Activated CD4-positive, alpha-beta memory T cell treated with anti-CD3 and anti-CD28 coated beads, Interleukin-2, amount 10 ng/mL, durations not matched to agents 7 days and 5 days (primary cell): ENCODE data around the gene VPS26C. TPM values are rescaled to one million over a fixed set of nuclear protein-coding genes. Genes with fewer than 3 reads are reported as not detected.

Source experiments
- CTCF ChIA-PET: fragments of 350-600 bp; sonication (Branson Sonifier 250); formaldehyde crosslinking; loops from one replicate; lab custom pipeline; 2021; ENCODE audit warnings: antibody characterized with exemption, inconsistent platforms; lab: Charles Lee
- POLR2A ChIA-PET: fragments of 350-600 bp; sonication (Branson Sonifier 250); formaldehyde crosslinking; loops from one replicate; lab custom pipeline; 2021; ENCODE audit warnings: antibody characterized with exemption; lab: Charles Lee
- DNase-seq: peaks from one replicate; pipeline ENCODE4 v3.0.0-alpha.2; 2020
- H3K27ac Mint-ChIP-seq: one replicate; pipeline ENCODE4 v1.8.0; 2021; ENCODE audit warnings: mild to moderate bottlenecking, mixed read lengths
- H3K27me3 Mint-ChIP-seq: one replicate; pipeline ENCODE4 v1.8.0; 2021; ENCODE audit warnings: mixed read lengths
- H3K36me3 Mint-ChIP-seq: one replicate; pipeline ENCODE4 v1.8.0; 2021; ENCODE audit warnings: low read depth, mixed read lengths
- H3K4me1 Mint-ChIP-seq: one replicate; pipeline ENCODE4 v1.8.0; 2021; ENCODE audit warnings: mixed read lengths
- H3K4me3 Mint-ChIP-seq: one replicate; pipeline ENCODE4 v1.8.0; 2021; ENCODE audit warnings: mild to moderate bottlenecking, mixed read lengths
- H3K9me3 Mint-ChIP-seq: one replicate; pipeline ENCODE4 v1.8.0; 2021; ENCODE audit warnings: mixed read lengths
- total RNA-seq, 2 experiments: library from RNA; stranded (reverse); gene quantifications; one replicate each; pipeline ENCODE4 v1.2.3, GENCODE V29; 2021

Gene VPS26C
- total RNA-seq, 2 experiments from 2014 or later = 70.7 to 73.1 TPM

DNA sequence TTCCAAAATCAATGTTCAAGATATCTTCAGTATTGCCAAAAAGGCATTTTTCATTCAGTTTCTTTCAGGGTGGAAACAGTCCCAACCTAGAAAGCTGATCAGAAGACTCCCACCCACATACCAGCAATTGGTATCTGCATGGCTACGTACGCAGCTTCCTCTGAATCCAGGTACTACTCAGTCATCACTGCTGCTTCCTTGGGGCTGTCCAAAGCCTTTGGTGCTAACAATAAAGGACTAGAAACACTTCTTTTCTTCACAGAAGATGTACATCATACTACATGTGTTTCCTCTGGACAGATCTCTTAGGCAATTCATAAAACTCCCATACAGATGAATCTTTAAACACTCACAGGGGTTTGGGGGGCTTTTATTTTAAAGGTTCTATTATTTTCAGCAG is 29.8 kb downstream of the VPS26C start:
- ChIA-PET CTCF (no interaction called here), POLR2A (interaction anchor here (1.4 kb wide), 1 partner anchor 17 kb away, joined by 3 read pairs; no protein-coding TSS in a partner anchor)
- no peak for DNase-seq
- Mint-ChIP-seq H3K36me3 (peaks cover 49% of the 10 kb centered on the region), H3K27ac (no peak overlapping the region), H3K9me3 (no peaks in the 10 kb centered on the region), H3K27me3 (no peaks in the 10 kb centered on the region), H3K4me3 (no peak overlapping the region), H3K4me1 (peaks cover 40% of the 10 kb centered on the region)

DNA sequence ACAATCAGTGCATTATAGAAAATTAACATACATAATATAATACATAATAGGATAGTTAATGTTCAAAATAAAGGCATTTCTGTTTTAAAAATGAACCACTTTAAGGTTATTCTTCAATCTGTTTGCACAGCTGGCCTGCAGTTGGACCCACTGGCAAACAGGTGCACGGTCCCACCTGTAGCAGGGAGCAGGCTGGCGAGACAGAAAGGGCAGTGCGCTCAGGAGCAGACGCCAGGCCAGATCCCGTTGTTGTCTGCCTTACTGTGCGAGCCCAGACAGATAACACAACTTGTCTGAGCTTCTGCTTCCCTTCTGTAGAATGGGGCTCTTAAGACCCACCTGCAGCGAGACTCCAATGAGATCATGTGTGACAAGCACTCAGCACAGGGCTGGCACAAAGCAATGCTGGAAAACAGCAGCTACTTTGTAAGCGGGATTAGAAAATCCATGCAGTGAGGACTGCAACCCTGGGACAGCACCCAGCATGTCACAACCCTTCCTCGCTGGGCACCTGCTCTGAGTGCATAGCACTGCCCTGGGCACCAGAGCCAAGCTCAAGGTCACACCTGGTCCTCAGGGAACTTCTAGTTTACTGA is 33.5 kb downstream of the VPS26C start:
- CTCF ChIA-PET = no interaction called here
- Mint-ChIP-seq H3K9me3 (no peaks in the 10 kb centered on the region), H3K27ac (no peak overlapping the region), H3K27me3 (no peaks in the 10 kb centered on the region), H3K4me3 (no peak overlapping the region), H3K36me3 (peaks cover 57% of the 10 kb centered on the region), H3K4me1 (peaks cover 25% of the 10 kb centered on the region)
- POLR2A ChIA-PET = interaction anchor here (1.7 kb wide), 1 partner anchor 132 kb away, joined by 3 read pairs; no protein-coding TSS in a partner anchor
- DNase-seq = no peak

DNA sequence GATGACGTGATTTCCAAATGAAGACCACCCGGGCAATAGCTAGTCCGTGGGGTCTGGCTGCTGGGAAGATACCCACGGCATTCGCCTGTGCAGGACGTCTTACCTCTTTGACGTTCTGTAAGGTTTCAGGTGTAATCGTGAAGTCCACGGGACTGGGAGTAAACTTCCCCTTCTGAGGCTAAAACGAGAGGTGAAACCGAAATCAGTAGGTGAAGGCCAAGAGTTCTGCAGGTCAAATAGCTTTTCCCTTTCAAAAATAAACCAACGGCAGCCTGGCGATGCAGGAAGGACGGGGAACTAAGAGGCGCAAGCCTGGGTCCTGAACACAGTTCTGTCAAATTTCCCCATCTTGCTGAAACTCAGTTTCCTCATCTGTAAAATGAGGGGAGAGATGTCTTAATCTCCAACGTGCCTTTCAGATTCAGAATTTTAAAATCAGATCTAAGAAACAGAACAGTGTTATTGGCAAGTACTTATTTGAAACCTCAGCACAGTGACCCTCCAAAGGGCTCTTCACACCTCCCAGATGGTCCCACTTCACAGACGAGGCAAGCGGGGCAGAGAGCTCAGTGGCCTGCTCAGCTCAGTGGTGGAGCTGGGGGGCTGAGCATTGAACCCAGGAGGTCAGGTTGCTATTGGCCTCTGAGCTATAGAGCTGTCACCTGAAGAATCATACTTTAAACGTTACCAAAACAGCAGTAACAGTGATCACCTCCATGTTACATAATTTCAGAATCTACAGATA is 34.7 kb downstream of the VPS26C start:
- Mint-ChIP-seq H3K4me1 (peaks cover 13% of the 10 kb centered on the region), H3K36me3 (peaks cover 61% of the 10 kb centered on the region), H3K27me3 (no peaks in the 10 kb centered on the region), H3K27ac (no peak overlapping the region), H3K4me3 (no peak overlapping the region), H3K9me3 (no peaks in the 10 kb centered on the region)
- ChIA-PET POLR2A (interaction anchor here (1.4 to 1.7 kb wide), 2 partner anchors 13 to 134 kb away, joined by 3 read pairs; no protein-coding TSS in a partner anchor), CTCF (no interaction called here)
- DNase-seq = no peak

DNA sequence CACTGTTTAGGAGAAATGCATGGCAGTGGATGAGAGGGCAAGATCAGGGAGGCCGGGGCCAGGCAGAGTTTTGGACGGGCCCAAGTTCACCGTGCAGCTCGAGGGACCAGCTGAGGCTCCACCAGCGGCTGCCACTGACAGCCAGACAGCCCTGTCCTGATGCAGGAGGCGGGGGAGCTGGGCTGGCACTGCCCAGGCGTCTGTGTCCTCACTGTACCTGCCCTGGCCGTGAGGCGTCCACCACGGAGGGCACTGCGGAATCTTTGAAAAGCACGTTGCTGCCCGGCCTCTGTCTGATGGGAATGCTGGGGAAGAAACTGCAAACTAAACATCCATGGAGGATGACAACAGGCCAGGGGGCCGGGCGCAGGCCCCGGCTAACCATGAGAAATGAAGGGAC is 35.5 kb downstream of the VPS26C start:
- no peaks in the 10 kb centered on the region for H3K27me3 Mint-ChIP-seq
- ChIA-PET POLR2A (no interaction called here), CTCF (no interaction called here)
- H3K4me1 Mint-ChIP-seq = peaks cover 8% of the 10 kb centered on the region
- peaks cover 61% of the 10 kb centered on the region for H3K36me3 Mint-ChIP-seq
- DNase-seq = no peak
- no peaks in the 10 kb centered on the region for H3K9me3 Mint-ChIP-seq
- no peak overlapping the region for H3K27ac Mint-ChIP-seq
- H3K4me3 Mint-ChIP-seq = no peak overlapping the region

DNA sequence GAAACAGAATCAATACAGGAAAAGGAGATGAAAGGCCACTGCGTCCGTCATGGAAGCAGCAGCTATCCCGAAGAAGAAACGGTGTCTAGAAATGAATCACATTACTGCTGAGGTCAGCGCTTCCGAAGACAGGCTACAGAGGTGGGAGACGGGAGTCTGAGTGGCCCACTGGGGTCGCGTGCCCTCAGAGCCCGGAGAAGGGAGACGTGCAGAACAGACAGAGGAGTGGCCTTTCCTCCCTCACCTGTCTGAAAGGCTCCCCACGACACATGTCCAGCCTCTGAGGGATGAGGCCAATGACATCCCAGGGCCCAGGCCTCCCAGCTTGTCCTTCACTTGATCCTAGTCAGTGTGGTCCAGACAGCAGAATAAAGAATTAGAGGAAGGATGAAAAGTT is 35.9 kb downstream of the VPS26C start:
- peaks cover 65% of the 10 kb centered on the region for H3K36me3 Mint-ChIP-seq
- H3K4me1 Mint-ChIP-seq = peaks cover 11% of the 10 kb centered on the region
- CTCF ChIA-PET = interaction anchor here (1.8 kb wide), 1 partner anchor 10 kb away, joined by 5 read pairs; no protein-coding TSS in a partner anchor

DNA sequence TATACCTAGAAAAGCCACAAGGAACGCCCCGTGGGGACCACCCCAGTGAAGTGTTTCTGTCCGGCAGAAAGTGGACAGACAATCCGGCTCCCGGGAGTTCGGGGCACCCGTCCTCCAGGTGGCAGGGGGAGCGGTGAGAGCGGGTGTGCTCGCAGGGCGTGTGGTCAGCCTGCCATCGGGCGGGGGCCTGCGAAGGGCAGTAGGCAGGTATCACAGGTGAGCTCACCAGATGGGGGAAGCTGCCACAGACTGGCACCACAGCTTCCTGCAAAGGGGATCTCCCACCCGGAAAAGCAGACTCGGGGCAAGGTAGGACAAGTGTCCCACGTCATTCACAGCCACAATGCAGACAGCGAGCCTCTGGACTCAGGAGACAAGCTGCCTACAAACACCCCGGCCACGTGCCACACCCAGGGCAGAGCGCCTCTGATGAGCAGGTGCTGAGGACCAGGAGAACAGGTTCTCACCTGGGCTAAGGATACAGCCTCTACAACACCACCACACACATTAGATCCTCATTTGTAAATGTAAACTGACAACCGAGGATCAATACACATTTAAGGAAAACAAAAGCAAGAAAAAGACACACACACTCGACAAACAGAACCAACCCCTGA is 36.4 kb downstream of the VPS26C start:
- CTCF ChIA-PET = interaction anchor here (1.5 to 1.8 kb wide), 2 partner anchors 10 to 25 kb away, joined by 5 read pairs; no protein-coding TSS in a partner anchor
- H3K36me3 Mint-ChIP-seq = peaks cover 65% of the 10 kb centered on the region
- DNase-seq = no peak
- peaks cover 13% of the 10 kb centered on the region for H3K4me1 Mint-ChIP-seq
- no peaks in the 10 kb centered on the region for H3K9me3 Mint-ChIP-seq
- no peaks in the 10 kb centered on the region for H3K27me3 Mint-ChIP-seq
- H3K27ac Mint-ChIP-seq = no peak overlapping the region
- POLR2A ChIA-PET = interaction anchor here (1.3 to 2.3 kb wide), 3 partner anchors 10 to 37 kb away, joined by 3 to 8 read pairs (median 6); no protein-coding TSS in a partner anchor
- H3K4me3 Mint-ChIP-seq = no peak overlapping the region

More for the DNA sequence above, 35.9 kb downstream of the VPS26C start:
- H3K4me3 Mint-ChIP-seq = no peak overlapping the region
- no peaks in the 10 kb centered on the region for H3K27me3 Mint-ChIP-seq
- no peak overlapping the region for H3K27ac Mint-ChIP-seq
- no peak for DNase-seq
- no peaks in the 10 kb centered on the region for H3K9me3 Mint-ChIP-seq
- POLR2A ChIA-PET = interaction anchor here (2.3 kb wide), 1 partner anchor 13 kb away, joined by 8 read pairs; no protein-coding TSS in a partner anchor

DNA sequence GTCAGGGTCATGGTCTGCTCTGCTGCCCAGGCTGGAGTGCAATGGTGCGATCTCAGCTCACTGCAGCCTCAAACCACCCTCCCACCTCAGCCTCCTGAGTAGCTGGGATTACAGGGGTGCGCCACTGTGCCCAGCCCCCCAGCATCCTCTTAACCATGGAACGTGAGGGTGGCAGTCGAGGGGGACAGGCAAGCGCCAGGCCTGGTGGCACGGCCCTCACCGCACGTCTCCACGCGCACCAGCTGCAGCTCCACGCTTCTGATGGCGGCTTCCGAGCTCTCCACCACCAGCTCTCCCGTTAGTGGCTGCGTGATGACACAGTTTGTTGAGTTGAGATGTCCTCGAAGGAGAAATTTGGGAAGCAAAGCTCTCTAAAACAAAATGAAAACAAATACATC is 39.1 kb downstream of the VPS26C start:
- CTCF ChIA-PET = no interaction called here
- Mint-ChIP-seq H3K9me3 (no peaks in the 10 kb centered on the region), H3K27me3 (no peaks in the 10 kb centered on the region), H3K4me3 (no peak overlapping the region), H3K36me3 (peaks cover 86% of the 10 kb centered on the region), H3K4me1 (peaks cover 33% of the 10 kb centered on the region), H3K27ac (no peak overlapping the region)
- DNase-seq = no peak
- POLR2A ChIA-PET = interaction anchor here (1.0 kb wide), 1 partner anchor 137 kb away, joined by 3 read pairs; no protein-coding TSS in a partner anchor

DNA sequence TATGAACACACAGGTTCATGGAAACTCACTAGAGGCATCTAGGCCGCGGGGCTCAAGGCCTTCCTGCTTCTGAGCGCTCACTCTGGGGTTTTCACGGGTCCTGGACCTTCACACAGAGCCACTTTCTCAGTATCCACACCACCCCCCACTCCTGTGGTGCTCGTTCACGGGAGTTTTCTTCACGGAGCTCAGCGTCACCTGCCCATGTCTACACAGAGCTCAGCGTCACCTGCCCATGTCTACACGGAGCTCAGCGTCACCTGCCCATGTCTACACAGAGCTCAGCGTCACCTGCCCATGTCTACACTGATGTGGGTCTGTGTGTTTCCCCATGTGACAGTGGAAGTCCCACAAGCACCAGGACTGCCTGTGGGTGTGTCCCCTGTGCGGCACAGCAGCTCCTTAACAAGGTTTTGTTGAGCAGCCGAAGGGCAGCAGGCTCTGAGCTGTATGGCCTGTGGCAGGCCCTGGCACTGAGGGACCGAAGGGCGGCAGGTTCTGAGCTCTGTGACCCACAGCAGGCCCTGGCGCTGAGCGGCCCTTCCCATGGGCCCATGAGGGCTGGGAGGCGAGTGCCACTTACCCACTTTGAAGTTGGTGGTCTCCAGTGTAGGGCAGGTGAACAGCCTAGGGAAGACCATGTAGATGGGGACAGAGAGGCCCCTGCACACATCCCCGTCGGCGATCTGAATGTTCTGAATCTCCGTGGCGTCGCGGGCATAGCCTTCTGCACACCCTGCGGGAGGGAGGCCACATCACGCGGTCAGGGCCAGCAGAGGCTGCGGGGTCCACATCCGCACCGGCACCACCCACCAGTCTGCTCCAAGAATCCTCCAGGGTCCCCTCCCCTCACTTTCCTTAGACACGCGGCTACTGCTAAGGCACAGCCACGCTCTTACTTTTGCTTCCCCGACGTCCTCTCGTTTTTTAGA is 39.8 kb downstream of the VPS26C start:
- no peak for DNase-seq
- CTCF ChIA-PET = no interaction called here
- H3K4me3 Mint-ChIP-seq = no peak overlapping the region
- no peaks in the 10 kb centered on the region for H3K27me3 Mint-ChIP-seq
- peak overlapping the region; percentile 1 for H3K27ac Mint-ChIP-seq
- peaks cover 37% of the 10 kb centered on the region for H3K4me1 Mint-ChIP-seq
- POLR2A ChIA-PET = interaction anchor here (1.0 to 1.7 kb wide), 3 partner anchors 32 to 674 kb away, joined by 3 to 6 read pairs (median 3); no protein-coding TSS in a partner anchor
- peaks cover 83% of the 10 kb centered on the region for H3K36me3 Mint-ChIP-seq
- H3K9me3 Mint-ChIP-seq = no peaks in the 10 kb centered on the region

DNA sequence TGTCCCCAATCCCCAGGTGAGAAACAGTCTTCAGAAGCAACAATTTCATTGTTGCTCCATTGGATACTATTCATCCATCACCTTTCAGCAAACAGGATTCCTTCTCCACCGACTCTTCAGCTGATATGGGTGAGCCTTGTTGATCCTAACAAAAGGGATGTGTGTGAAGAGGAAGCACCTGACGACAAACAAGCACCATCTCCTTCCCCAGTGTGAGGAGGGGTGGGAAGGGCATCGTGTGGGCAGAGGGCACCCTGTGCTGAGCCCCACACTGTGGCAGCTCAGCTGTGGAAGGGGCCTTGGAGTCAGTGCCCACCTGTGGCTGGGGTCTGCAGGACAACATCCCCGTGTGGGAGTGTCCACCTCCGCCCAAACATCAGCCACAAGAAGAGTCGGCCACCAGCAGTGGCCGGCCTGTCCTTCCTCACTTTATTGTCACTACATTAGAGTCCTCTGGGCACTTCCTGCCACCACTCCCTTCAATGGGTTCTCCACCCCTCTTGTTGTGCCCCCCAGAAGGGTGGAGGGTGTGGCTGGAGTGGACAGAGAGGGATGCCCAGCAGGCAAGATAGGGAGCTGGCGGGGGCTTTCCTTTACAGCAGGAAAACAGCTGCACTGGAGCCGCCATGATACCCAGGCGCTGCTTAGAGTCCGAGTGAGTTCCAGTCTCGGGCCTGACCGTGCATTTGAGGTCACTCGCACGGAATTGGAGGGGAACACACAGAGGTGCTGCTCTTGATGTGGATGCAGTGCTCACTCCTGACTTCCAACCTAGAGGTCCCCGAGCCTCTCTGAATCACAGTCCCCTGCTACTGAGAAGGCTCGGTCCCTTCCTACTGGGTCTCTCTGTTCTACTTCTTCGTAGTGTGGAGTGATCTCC is 40.9 kb downstream of the VPS26C start:
- no peak for DNase-seq
- Mint-ChIP-seq H3K27me3 (no peaks in the 10 kb centered on the region), H3K9me3 (peaks cover 2% of the 10 kb centered on the region), H3K4me1 (peaks cover 44% of the 10 kb centered on the region), H3K36me3 (peaks cover 79% of the 10 kb centered on the region), H3K4me3 (no peak overlapping the region), H3K27ac (peak overlapping the region; percentile 64)
- CTCF ChIA-PET = interaction anchor here (0.6 kb wide), 1 partner anchor 23 kb away, joined by 3 read pairs; no protein-coding TSS in a partner anchor
- POLR2A ChIA-PET = interaction anchor here (0.7 to 1.8 kb wide), 6 partner anchors 12 to 673 kb away, joined by 3 to 6 read pairs (median 4); partner anchors contain the start of gene VPS26C

DNA sequence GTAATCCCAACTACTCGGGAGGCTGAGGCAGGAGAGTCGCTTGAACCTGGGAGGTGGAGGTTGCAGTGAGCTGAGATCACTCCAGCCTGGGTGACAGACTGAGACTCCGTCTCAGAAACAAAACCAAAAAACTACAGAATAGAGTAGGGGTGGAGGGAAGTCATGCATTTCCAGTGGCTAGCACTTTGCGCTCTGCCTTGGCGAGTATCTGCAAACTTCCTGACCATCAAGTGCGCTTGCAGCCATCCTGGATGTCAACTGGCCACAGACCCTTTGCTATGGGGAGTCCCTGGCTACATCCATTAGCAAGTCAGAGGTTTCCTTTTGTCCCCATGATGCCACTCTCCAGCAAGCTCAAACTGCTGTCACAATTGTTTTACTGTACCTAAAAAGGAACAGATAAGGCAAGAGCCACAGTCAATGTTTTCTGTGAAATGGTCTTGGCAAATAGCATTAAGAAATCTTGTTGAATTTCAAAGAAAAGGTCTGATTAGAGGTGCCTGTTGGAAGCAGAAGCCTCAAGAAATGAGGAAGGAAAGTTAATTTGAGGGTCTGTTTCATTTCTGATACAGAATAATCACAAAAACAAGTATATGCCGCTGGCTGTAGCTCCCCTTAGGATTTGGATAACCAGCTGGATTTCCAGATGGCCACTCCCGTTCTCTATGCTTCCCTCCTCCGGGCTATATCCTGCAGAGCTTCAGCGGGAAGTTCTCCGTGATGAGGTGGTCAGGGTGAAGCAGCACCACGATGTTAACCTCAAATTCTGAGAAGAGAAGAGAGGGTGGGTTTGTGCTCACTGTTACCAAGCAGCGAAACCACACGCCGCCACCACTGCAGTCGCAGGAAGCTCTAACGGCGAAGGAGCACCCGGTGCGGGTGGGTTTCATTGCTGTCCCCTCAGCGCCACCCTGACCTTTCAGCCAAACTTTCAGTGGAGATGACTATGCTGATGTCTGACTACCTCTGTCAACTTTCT is 42.0 kb downstream of the VPS26C start:
- ChIA-PET CTCF (interaction anchor here (0.6 to 0.9 kb wide), 2 partner anchors 22 to 43 kb away, joined by 3 read pairs; no protein-coding TSS in a partner anchor), POLR2A (interaction anchor here (0.6 to 1.8 kb wide), 10 partner anchors 11 to 146 kb away, joined by 3 to 6 read pairs (median 4); partner anchors contain the start of gene VPS26C)
- peaks cover 71% of the 10 kb centered on the region for H3K36me3 Mint-ChIP-seq
- DNase-seq = peak; percentile 67
- H3K9me3 Mint-ChIP-seq = peaks cover 2% of the 10 kb centered on the region
- no peaks in the 10 kb centered on the region for H3K27me3 Mint-ChIP-seq
- peak overlapping the region; percentile 33 for H3K4me3 Mint-ChIP-seq
- H3K4me1 Mint-ChIP-seq = peaks cover 48% of the 10 kb centered on the region
- H3K27ac Mint-ChIP-seq = peak overlapping the region; percentile 64
